Measurements from ENCODE around the gene KIFAP3. TPM values are rescaled to one million over a fixed set of nuclear protein-coding genes. Genes with fewer than 3 reads are reported as not detected.

The KIFAP3 gene
- total and polyA plus RNA-seq, 2 of the 8 experiments (the other 6 are each of a cell fraction or from before 2014, with no cell fraction given): 1.3 to 3.2 TPM

- H4K5ac ChIP-seq (ENCODE audit: insufficient read length, low read depth, low read length): no peak overlapping the region
- no peak for DNase-seq (ENCODE audit: low read depth in 1 of 2, low spot score in 2 of 2)
- CTCF ChIA-PET (ENCODE audit: partially characterized antibody): interaction anchor here (0.6 to 1.9 kb wide), 3 partner anchors 16 to 742 kb away, joined by 3 to 11 read pairs (median 4); no protein-coding TSS in a partner anchor
- no peak overlapping the region for H2BK120ac ChIP-seq (replicated peaks; ENCODE audit: low read depth, low read length)
- H3K4me3 ChIP-seq (ENCODE audit: extremely low read depth in 1 of 4, insufficient read depth in 2 of 4, low read depth in 3 of 4, low read length in 4 of 4): no peak overlapping the region
- POLR2A ChIA-PET (ENCODE audit: partially characterized antibody): no interaction called here
- no peak overlapping the region for H2BK15ac ChIP-seq (ENCODE audit: low read length)
- no peak overlapping the region for H2BK20ac ChIP-seq (ENCODE audit: low read length)
- no peaks in the 10 kb centered on the region for H3K23me2 ChIP-seq (ENCODE audit: low read depth, low read length)
- H3K4me2 ChIP-seq (ENCODE audit: insufficient read depth in 1 of 2, low read depth in 2 of 2, low read length in 2 of 2): no peak overlapping the region
- no peak overlapping the region for H2AFZ ChIP-seq (ENCODE audit: low read length)
- no peak overlapping the region for H3K9ac ChIP-seq (replicated peaks in 1 of 4; ENCODE audit: extremely low read depth in 1 of 4, low read depth in 3 of 4, low read length in 3 of 4)
- H3K4ac ChIP-seq (replicated peaks; ENCODE audit: insufficient read length, low read depth, low read length): no peak overlapping the region
- no peak overlapping the region for H2BK5ac ChIP-seq (ENCODE audit: low read depth, low read length)
- peak overlapping the region; percentile 35 for H4K8ac ChIP-seq (ENCODE audit: extremely low read depth, insufficient read depth, low read length)
- no peaks in the 10 kb centered on the region for H4K20me1 ChIP-seq (replicated peaks in 1 of 2; ENCODE audit: control insufficient read depth in 1 of 2, insufficient read depth in 2 of 2, low read length in 2 of 2)
- H3K79me2 ChIP-seq (ENCODE audit: control insufficient read depth in 1 of 2, insufficient read depth in 2 of 2, low read length in 2 of 2): no peaks in the 10 kb centered on the region
- no peaks in the 10 kb centered on the region for H3K27me3 ChIP-seq (replicated peaks in 1 of 4; ENCODE audit: control insufficient read depth in 3 of 4, extremely low read depth in 1 of 4, insufficient read depth in 3 of 4, low read length in 3 of 4)
- H3K23ac ChIP-seq (ENCODE audit: insufficient read length): no peak overlapping the region
- H3K36me3 ChIP-seq (ENCODE audit: control insufficient read depth in 2 of 4, insufficient read depth in 4 of 4, low read length in 3 of 4): no peaks in the 10 kb centered on the region
- TF ChIP-seq SUZ12 (IDR thresholded peaks at IDR 0.05; ENCODE audit: low read length) (no peak), EP300 (IDR thresholded peaks at IDR 0.05; ENCODE audit: borderline replicate concordance in 1 of 2, low read depth in 2 of 2, low read length in 2 of 2) (no peak), RXRA (IDR thresholded peaks at IDR 0.05; ENCODE audit: insufficient read depth, low read depth, low read length) (no peak)
- H3K14ac ChIP-seq (ENCODE audit: insufficient read length): no peak overlapping the region
- no peak overlapping the region for H4K91ac ChIP-seq (replicated peaks; ENCODE audit: insufficient read length, low read length)
- no peak overlapping the region for H3K27ac ChIP-seq (ENCODE audit: low read depth, low read length)
- no peaks in the 10 kb centered on the region for H3K9me3 ChIP-seq (ENCODE audit: insufficient read depth in 2 of 2, low read depth in 1 of 2, low read length in 1 of 2)
- no peak overlapping the region for H2AK5ac ChIP-seq (ENCODE audit: low read depth, low read length)
- 88% methylated on average over 3 of the region's 4 CpGs; no CpG with 5 or more reads in 1 of the 2 experiments for WGBS, 2 experiments (ENCODE audit: extremely low coverage in 1 of 2, insufficient coverage in 1 of 2, insufficient read length in 1 of 2, insufficient replicate concordance in 2 of 2, low coverage in 1 of 2, low lambda C conversion rate in 2 of 2, missing lambda C conversion rate in 1 of 2)
- no peaks in the 10 kb centered on the region for H3K4me1 ChIP-seq (replicated peaks in 1 of 4; ENCODE audit: control insufficient read depth in 3 of 4, insufficient read depth in 4 of 4, low read length in 3 of 4)
- FAIRE-seq: no peak
- no peak overlapping the region for H3K18ac ChIP-seq (ENCODE audit: extremely low read depth, low read length)
- no peaks in the 10 kb centered on the region for H3K79me1 ChIP-seq (ENCODE audit: low read depth, low read length)
- H2BK12ac ChIP-seq (ENCODE audit: low read depth, low read length): no peak overlapping the region
- no peak overlapping the region for H3K56ac ChIP-seq (replicated peaks; ENCODE audit: insufficient read length, low read depth, low read length)
These were observed 129.3 kb downstream of the KIFAP3 start for GRCh38 chr1:169945181-169945580.

Measured in H1 (cell line).